Esophagus muscularis mucosa (tissue), 4 donors: Measurements from ENCODE around the gene HPS4. TPM values are rescaled to one million over a fixed set of nuclear protein-coding genes. Genes with fewer than 3 reads are reported as not detected.

Source experiments
- DNase-seq: peaks from one replicate; pipeline ENCODE4 v3.0.0-alpha.2; 2017; ENCODE audit errors: extremely low spot score
- H3K27ac ChIP-seq, 4 donors: fragments of 200-600 bp; sonication (generic); replicated peaks in 1 of 4; 1 replicate in 3 of 4; 2 replicates in 1 of 4; pipeline ENCODE4 v1.5.1; 2016 to 2019; ENCODE audit warnings: mild to moderate bottlenecking in 1 of 4
- H3K27me3 ChIP-seq, 4 donors: fragments of 200-600 bp; sonication (generic); one replicate each; pipeline versions ENCODE4 v1.5.1 to v1.6.0; 2016 to 2019
- H3K36me3 ChIP-seq, 4 donors: fragments of 200-600 bp; sonication (generic); one replicate each; pipeline ENCODE4 v1.5.1; 2016 to 2019
- H3K4me1 ChIP-seq, 4 donors: fragments of 200-600 bp; sonication (generic); one replicate each; pipeline ENCODE4 v1.5.1; 2016 to 2019
- H3K4me3 ChIP-seq, 4 donors: fragments of 200-600 bp; sonication (generic); 1 replicate in 2 of 4; 2 replicates in 2 of 4; pipeline ENCODE4 v1.5.1; 2016 to 2019; ENCODE audit warnings: mild to moderate bottlenecking in 4 of 4, moderate library complexity in 1 of 4
- H3K9me3 ChIP-seq, 4 donors: fragments of 200-600 bp; sonication (generic); 1 replicate in 3 of 4; 2 replicates in 1 of 4; pipeline ENCODE4 v1.5.1; 2016 to 2019
- CTCF ChIP-seq, 3 experiments: fragments of 200-600 bp in 2 of 3; fragments of 450-650 bp in 1 of 3; sonication (generic) in 2 of 3; IDR thresholded peaks; one replicate each; pipeline ENCODE4 v1.5.1; 2017 to 2019; ENCODE audit warnings: antibody characterized with exemption in 3 of 3, mild to moderate bottlenecking in 2 of 3, moderate library complexity in 1 of 3
- EP300 ChIP-seq: sonication (generic); formaldehyde crosslinking; IDR thresholded peaks from one replicate; pipeline ENCODE4 v1.6.1; 2017; ENCODE audit warnings: antibody characterized with exemption
- POLR2A ChIP-seq: fragments of 450-650 bp; IDR thresholded peaks from one replicate; pipeline ENCODE4 v1.6.1; 2017; ENCODE audit warnings: antibody characterized with exemption, moderate library complexity, mild to moderate bottlenecking, low read depth
- POLR2AphosphoS5 ChIP-seq, 2 donors: sonication (generic); formaldehyde crosslinking; IDR thresholded peaks; one replicate each; pipeline ENCODE4 v1.6.1; 2017; ENCODE audit warnings: antibody characterized with exemption in 2 of 2
- WGBS: methylation state at CpG from one replicate; pipeline ENCODE4 v1.1.5; 2018; 5-methylcytosine and 5-hydroxymethylcytosine counted together
- intact Hi-C: fragments of 100-400 bp; cut with DNase I; formaldehyde crosslinking; loops from one replicate; pipeline ENCODE4 v1.15.1; 2023
- total RNA-seq, 4 donors: library from RNA; depleted of rRNA; stranded (reverse); fragments of >200 nt; gene quantifications; one replicate each; pipeline versions ENCODE4 v1.1.0 to v1.2.1, GENCODE V29; 2016

The HPS4 gene
- total RNA-seq, 4 donors from 2014 or later, result 15.4 to 17.9 (median 17.5) TPM

DNA sequence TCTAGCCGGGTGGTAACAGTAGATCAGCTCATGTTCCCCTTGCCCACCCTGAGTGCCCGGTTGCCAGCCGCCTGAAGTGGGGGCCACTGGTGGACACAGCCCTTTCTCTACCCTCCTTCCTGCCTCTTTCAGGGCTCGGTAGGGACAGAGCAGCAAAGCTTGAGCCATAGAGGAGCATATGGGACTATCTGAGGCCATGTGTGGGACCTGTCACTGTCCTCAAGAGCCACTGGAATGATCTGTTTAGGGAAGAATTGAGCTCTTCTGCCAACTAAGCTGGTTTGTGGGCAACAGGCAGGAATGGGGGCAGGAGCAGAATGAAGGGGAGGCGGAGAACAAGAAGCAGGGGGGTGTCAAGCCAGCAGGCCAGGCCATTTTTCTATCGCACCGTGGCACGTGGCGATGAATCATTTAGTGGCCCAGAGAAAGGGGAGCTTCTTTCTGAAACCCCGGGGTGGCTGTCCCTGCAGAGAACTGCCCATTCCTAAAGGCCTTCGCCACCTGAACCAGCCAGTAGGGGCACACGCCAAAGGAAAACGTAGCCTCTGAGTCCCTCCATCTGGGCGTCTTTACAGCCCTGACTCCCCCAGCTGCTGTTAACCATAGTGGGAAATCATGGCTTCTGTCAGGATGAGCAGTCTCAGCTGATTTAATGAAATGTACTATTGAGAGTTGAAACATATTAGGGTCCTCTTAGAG lies 45.7 kb downstream of the HPS4 start:
- TF ChIP-seq CTCF (IDR thresholded peaks at IDR 0.05) (no peak), POLR2AphosphoS5 (IDR thresholded peaks at IDR 0.05) (no peak), EP300 (no peak)

GRCh38 chr22:26436903-26437515 lies 46.6 kb downstream of the HPS4 start:
- Histone ChIP-seq H3K4me3 (no peak overlapping the region), H3K9me3 (no peaks in the 10 kb centered on the region), H3K36me3 (no peaks in the 10 kb centered on the region), H3K27me3 (peaks cover 0 to 23% (median 0%) of the 10 kb centered on the region in 4 donors), H3K27ac (no peak overlapping the region), H3K4me1 (no peaks in the 10 kb centered on the region)
- 78% methylated on average over 11 of the region's 11 CpGs for WGBS
- intact Hi-C loops, result no loop called here
- TF ChIP-seq EP300 (no peak), POLR2A (no peak), CTCF (IDR thresholded peaks at IDR 0.05) (no peak), POLR2AphosphoS5 (IDR thresholded peaks at IDR 0.05) (no peak)
- DNase-seq, result no peak

More for the DNA sequence above, 45.7 kb downstream of the HPS4 start:
- no peaks in the 10 kb centered on the region for H3K9me3 ChIP-seq
- no peaks in the 10 kb centered on the region for H3K36me3 ChIP-seq
- H3K27ac ChIP-seq, result no peak overlapping the region
- peaks cover 0 to 16% (median 0%) of the 10 kb centered on the region in 4 donors for H3K27me3 ChIP-seq
- H3K4me3 ChIP-seq, result no peak overlapping the region
- H3K4me1 ChIP-seq, result no peaks in the 10 kb centered on the region
- intact Hi-C loops, result no loop called here
- no peak for DNase-seq
- 87% methylated on average over 14 of the region's 14 CpGs for WGBS

- Histone ChIP-seq H3K9me3 (no peaks in the 10 kb centered on the region), H3K4me1 (no peaks in the 10 kb centered on the region), H3K36me3 (no peaks in the 10 kb centered on the region), H3K4me3 (no peak overlapping the region), H3K27me3 (peaks cover 0 to 26% (median 0%) of the 10 kb centered on the region in 4 donors), H3K27ac (no peak overlapping the region)
- intact Hi-C loops, result no loop called here
- no peak for TF ChIP-seq POLR2A
- no peak for TF ChIP-seq POLR2AphosphoS5 (IDR thresholded peaks at IDR 0.05)
- TF ChIP-seq CTCF (IDR thresholded peaks at IDR 0.05), result no peak
- no peak for TF ChIP-seq EP300
- no peak for DNase-seq
- WGBS, result 74% methylated on average over 11 of the region's 11 CpGs
These were observed 48.1 kb downstream of the HPS4 start for GRCh38 chr22:26435327-26436093.

DNA sequence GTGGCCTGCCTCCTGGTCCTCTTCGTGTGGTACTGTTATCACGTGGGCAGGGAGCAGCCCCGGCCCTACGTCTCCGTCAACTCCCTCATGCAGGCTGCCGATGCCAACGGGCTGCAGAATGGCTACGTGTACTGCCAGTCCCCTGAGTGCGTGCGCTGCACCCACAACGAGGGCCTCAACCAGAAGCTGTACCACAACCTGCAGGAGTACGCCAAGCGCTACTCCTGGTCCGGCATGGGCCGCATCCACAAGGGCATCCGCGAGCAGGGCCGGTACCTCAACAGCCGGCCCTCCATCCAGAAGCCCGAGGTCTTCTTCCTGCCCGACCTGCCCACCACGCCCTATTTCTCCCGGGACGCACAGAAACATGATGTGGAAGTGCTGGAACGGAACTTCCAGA lies 49.8 kb downstream of the HPS4 start:
- H3K4me3 ChIP-seq, result no peak overlapping the region
- WGBS, result 95% methylated on average over 25 of the region's 25 CpGs
- intact Hi-C loops, result no loop called here

More for the DNA sequence above, 49.8 kb downstream of the HPS4 start:
- TF ChIP-seq EP300, result no peak
- TF ChIP-seq POLR2AphosphoS5 (IDR thresholded peaks at IDR 0.05), result no peak
- TF ChIP-seq CTCF (IDR thresholded peaks at IDR 0.05), result no peak
- TF ChIP-seq POLR2A, result no peak
- no peak for DNase-seq
- Histone ChIP-seq H3K27me3 (peaks cover 0 to 31% (median 0%) of the 10 kb centered on the region in 4 donors), H3K36me3 (no peaks in the 10 kb centered on the region), H3K27ac (no peak overlapping the region), H3K4me1 (peaks cover 4 to 11% (median 7%) of the 10 kb centered on the region in 4 donors), H3K9me3 (no peaks in the 10 kb centered on the region)
